NCI-H128 (cell line): ENCODE data around the gene MTUS2.

ENCODE experiments used
- DNase-seq: peaks from one replicate; lab custom pipeline; 2025; ENCODE audit not compliant: unreplicated experiment; lab: John Stamatoyannopoulos, UW

MTUS2 gene

DNA sequence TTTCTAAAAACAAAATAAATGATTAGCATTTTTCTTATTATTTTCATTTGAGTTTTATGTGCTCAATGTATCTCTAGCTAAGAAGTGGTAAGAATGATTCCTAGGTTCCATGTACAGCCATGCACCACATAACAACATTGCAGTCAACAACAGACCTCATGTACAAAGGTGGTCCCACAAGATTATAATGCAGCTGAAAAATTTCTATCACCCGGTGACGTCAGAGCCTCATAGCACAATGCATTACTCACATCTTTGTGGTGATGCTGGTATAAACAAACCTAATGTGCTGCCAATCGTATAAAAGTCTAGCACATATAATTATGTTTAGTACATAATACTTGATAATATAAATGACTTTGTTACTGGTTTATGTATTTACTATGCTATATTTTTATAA lies 654.9 kb downstream of the MTUS2 start:
- DNase-seq: no peak

DNA sequence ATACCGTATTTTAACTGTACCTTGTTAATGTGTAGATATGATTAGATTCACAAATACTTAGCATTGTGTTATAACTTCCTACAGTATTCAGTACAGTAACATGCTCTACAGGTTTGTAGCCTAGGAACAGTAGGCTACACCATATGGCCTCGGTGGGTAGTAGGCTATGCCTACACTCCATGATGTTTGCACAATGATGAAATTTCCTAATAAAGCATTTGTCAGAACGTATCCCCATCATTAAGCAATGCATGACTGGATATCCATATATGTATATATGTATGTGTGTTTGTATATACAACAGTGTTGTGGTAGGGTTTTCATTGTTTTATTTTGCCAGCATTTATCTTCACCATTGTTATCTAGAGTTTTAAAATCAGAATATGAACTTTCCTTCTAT lies 655.9 kb downstream of the MTUS2 start:
- DNase-seq: no peak

- no peak for DNase-seq
Observed at GRCh38 chr13:29479716-29480492, 659.8 kb downstream of the MTUS2 start.

GRCh38 chr13:29480893-29481525 lies 660.9 kb downstream of the MTUS2 start:
- no peak for DNase-seq

DNA sequence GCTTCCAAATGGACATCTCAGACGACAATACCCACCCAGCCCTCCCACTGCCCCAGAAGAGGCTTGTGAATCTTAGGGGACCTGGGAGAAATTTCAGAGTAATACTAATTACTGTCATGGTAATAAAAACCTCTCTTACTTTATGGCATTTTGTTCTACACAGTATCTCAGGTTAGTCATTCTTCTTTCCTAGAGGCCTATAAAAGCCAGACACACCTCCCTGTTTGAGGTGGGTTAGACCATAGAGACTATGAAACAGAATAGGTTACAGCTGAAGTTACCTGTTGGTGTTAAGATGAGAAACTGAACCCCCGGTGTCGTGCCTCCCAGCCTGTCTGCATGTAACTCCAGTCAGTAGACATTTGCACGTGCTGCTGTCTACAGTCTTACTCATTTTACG lies 661.5 kb downstream of the MTUS2 start:
- DNase-seq: no peak

DNA sequence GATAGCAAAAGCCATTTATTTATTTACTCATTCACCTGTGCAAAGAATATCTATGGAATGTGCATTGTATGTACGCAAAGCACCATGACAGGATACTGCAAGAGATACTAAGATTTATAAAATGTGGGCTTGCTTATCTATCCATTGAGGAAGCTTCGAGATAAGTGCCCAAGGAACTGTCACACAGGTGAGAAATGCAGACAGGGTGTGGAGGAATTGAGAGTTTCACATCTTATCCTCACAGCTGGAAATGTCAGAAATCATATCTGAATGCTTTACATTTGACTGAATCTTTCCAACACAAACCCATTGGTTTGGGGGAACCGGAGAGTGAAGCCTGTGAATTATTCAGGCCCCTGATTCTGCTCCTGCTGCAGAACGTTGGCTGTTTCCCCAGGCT lies 662.4 kb downstream of the MTUS2 start:
- DNase-seq: no peak

DNA sequence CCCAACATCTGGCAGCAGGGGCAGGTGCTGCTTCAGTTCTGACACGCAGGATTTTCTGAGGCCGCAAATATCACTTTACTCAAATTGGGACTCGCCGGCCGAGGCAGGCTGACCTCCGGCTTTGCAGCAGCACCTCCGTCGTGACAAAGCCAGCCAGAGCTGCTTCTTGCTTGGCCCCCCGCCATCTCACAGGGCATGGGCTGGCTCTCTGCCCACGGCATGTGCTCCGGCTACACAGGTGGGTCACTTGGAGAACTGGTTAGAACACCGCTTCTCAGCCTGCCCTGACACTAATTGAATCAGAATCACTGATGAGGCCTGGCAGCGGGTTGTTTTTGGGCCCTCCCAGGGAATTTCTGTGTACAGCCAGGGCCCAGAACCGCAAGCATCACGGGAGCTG lies 663.1 kb downstream of the MTUS2 start:
- DNase-seq: no peak

DNA sequence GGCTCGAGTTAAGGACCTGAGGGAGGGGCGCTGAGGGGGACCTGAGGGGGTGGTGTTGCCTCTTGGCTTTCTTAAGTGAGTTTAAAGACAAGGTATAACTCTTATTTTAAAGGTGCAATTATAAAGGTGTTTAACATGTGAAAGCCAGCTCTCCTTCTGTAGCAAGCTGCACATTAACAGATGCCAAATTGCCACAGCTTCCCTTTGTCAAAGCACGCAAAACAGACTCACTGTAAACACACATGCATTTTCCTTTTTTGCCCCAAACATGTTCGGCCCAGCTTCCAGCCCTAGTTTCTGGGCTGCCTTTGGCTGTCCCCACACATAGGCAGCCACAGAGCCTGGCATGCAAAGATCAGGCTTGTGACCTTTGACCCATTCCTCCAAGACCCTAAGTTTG lies 663.5 kb downstream of the MTUS2 start:
- no peak for DNase-seq

GRCh38 chr13:29484236-29484635 lies 664.1 kb downstream of the MTUS2 start:
- peak; percentile 28 for DNase-seq

DNA sequence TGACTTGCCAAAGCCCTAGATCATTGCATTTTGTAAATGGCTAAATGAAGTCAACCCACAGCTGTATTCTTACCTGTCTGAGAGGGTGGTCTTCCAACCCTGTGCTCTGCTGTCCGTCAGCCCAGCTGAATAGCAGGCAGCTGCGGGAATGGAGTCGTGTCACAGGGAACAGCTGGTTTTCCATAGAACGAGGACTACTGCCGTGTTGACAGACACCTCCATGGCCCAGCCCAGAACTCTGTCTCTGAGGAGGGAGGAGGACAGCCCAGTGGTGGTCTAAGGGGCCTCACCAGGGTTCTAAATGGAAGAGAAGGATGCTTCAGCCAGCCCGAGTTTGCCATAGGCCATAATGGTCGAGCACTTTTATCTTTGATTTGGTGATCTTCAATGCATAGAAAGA lies 664.7 kb downstream of the MTUS2 start:
- no peak for DNase-seq

- no peak for DNase-seq
Observed at GRCh38 chr13:29486551-29486950, 666.4 kb downstream of the MTUS2 start.

DNA sequence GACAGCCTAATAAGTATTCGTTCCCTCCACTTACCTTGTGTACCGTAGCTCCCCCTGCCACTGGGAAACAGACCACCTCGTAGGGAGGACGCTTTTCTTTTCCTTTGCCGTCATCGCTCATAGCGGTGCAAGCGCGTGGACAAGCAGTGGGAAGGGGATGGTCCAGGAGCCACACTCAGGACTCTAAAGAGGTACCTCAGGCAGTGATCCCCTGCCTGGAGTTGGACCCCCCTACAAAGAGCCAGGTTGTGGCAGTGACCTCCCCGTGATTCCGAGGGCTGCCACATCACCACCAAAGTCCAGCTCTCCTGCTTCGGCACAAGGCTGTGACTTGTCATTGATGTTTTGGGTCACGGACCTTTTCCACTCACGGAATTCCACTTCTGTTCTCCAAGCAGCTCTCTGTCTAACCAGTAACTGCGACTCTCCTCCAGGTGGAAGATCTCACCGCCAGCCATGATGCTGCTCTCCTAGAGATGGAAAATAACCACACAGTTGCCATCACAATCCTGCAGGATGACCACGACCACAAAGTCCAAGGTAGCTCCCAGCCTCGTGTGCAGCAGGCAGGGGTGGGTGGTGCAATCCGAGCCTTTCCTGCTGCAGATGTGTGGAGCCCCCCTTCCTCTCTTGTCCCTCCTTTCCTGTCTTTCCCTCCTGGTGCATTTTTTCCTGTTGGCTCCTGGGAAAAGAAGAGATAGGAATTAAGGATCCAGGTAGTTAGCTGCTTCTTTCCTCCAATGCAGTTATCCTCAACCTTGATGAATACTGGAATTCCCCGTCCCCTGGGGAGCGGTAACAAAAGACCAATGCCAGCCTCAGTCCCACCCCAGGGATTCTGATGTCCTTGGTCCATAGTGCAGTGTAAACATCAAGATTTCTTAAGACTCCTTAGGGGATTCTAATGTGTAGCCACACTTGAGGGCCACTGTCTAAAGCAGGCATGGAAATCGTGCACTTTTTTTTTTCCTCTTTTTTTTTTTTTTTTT lies 667.6 kb downstream of the MTUS2 start:
- no peak for DNase-seq

GRCh38 chr13:29489650-29490560 lies 669.8 kb downstream of the MTUS2 start:
- DNase-seq: no peak

GRCh38 chr13:29490561-29490885 lies 670.4 kb downstream of the MTUS2 start:
- DNase-seq: no peak

DNA sequence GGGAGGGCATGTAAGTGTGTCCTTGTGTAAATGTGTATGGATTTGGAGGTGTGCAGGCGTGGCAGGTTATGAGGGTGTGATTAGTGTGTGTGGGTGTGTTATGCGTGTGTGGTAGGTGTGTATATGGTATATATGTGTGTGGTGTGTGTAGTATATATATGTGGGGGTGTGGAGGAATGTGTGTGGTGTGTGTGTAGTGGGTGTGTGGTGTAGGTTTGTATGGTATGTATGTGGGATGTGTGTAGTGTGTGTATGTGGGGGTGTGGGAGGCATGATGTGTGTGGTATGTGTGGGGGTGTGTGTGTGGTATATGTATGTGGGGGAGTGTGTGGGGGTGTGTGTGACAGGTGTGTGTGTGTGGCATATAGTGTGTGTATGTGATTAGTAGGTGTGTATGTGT lies 671.1 kb downstream of the MTUS2 start:
- no peak for DNase-seq

DNA sequence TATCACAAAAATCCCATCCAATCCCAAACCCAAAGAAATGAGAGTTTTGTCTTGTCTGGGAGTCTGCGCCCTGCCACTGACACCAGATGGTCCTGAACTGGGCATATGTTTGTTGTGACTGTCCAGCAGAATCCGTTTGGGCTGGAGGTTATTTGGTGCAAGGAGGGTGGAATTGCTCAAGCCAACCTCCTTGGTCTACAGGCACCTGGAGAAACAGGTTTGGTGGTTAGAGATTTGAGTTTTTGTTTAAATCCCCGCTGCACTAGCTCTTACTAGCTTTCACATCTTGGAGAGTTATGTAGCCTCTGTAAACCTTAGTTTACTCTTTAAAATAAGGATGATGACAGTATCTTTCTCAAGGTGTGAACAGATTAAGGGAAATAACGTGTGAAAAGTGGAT lies 673.7 kb downstream of the MTUS2 start:
- no peak for DNase-seq

- no peak for DNase-seq
Observed at GRCh38 chr13:29494520-29494919, 674.4 kb downstream of the MTUS2 start.

- no peak for DNase-seq
Observed at GRCh38 chr13:29496241-29496712, 676.1 kb downstream of the MTUS2 start.

- no peak for DNase-seq
Observed at GRCh38 chr13:29497137-29497654, 677.1 kb downstream of the MTUS2 start.

DNA sequence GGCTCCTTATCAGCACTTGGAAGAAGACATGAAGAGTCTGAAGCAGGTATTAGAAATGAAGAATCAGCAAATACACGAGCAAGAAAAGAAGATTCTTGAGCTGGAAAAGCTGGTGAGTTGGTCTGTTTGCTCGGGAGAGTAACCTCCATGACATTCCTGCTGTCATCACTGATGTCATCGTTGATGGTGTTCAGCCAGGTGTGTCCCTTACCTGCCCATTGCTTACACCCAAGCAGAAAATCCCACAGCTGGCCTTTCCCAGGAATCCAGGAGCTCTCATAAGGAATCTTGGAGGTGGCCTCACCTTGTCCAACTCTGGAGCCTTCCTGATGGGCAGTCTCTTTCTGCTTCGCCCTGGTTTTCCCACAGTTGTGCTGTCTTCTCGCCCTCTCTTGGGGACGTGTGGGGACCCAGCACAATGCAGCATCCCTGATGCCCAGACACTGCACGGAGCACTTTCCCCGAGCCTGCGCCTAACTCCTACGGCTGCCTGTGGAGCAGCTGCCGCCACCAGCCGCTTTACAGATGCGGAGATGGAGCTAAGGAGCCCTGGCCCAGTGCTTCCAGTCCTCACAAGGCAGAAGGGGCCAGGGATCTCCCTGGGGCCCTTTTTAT lies 678.4 kb downstream of the MTUS2 start:
- no peak for DNase-seq
